Stimulated activated CD8-positive, alpha-beta memory T cell treated with anti-CD3 and anti-CD28 coated beads, Interleukin-4, amount 100 ng/mL, for 4 hours (primary cell): ENCODE data around the gene MS4A10.

ENCODE experiments used
- DNase-seq, 2 donors: peaks; one replicate each; pipeline ENCODE4 v3.0.0-alpha.2; 2020; ENCODE audit warnings: low read depth in 2 of 2, low spot score in 1 of 2

MS4A10 gene

DNA sequence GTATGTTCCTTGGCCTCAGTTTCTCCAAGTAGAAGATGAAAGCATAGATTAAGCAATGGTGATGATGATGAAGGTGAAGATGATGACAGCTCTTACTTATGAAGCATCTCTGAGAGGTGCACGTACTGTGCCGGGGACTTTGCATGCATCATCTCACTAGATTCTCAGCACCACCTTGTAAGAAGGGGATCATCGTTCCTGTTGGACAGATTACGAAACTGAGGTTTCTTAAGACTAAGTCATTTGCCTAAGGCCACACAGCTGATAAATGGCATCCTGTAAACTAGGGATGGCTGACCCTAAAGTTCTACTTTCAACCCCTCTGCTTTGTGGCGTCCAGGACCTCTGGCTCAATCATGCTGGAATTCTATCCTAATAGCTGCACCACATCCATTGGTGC lies 19.8 kb upstream of the MS4A10 start:
- no peak for DNase-seq

DNA sequence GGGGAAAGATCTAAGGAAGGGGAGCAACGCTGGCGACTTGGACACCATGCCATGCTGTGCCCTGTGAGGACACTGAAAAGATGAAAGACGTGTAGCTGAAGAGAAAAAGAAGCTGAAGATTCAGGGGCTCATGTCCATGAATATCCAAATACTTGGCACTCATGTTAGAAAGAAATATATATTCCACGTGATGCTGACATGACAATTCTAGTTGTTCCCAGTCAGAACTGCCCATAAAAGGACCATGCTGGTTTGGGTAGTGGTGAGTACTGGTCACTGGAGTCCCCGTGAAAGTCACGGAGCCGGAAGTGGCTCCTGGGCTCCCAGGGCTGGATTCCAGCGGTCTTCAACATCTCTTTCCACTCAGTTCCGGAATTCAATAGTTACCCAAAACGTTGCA lies 18.6 kb upstream of the MS4A10 start:
- DNase-seq, result no peak

DNA sequence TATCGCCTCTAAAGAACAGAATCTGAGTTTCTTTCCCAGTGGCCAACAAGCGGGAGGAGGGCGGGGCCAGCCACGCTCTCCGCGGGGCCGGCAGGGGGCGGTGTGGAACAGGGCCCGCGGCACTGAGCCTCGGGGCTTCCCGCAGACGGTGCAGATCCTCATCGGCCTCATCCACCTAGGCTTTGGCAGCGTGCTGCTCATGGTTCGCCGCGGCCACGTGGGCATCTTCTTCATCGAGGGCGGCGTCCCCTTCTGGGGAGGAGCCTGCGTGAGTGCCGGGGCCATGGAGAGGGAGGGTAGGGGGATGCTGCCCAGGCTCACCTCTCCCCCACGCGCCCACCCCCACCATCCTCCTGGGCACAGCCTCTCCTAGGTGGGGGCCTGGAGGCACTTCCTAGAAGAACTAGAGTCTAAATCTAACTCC lies 17.7 kb upstream of the MS4A10 start:
- no peak for DNase-seq

DNA sequence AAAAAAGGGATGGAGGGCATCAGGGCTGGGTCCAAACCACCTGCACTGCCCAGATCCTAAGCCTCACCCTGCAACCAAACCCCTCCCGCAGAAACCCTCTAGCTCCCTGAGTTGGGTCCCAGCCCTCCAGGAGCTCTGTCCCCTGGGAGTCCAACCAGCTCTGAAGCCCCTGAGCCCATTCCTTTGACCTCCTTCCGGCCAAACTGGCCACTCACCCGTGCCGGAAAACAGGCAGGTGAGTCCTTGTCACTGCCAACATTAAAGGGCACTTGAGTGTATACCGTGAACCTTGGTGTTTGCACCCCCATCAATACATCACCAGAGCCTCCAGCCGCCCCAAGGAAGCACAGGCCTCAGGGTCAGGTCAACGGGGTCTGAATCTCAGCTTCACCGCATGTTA lies 16.9 kb upstream of the MS4A10 start:
- DNase-seq, result no peak

DNA sequence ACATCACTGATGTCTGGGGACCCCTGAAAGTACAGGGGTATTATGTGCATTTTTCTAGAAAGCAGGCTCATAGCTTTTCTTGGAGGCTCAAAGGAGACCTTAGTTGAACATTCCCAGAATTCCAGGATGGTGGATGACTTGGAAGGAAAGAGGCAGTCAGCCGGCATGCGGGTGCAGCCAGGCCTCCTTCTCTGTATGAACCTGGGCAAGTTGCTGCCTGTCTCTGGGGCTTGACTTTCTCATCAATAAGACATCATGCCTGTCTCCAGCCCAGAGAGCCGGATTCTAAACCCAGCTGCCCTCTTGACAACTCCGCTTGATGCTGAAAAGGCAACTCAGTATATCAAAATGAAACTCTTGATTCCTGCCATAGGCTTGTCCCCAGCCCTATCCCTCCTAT lies 15.9 kb upstream of the MS4A10 start:
- DNase-seq, result no peak

DNA sequence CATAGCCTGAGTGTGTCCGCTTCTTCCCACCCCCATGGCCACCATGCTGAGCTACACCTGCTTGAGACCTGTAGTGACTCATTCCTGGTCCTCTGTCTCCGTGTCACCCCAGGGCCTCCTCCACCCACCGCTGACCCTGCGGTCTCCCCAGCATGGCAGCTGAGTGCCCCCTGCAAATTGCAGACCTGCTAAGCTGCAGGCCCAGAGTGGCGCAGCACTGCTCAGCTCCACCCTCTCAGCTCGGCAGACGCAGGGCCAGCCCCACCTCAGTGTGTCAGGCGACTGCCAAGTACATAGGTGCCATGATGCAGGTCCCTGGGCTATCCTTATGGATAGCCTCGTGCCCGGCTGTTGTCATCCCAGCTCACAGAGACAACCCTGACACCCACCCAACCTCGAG lies 15.3 kb upstream of the MS4A10 start:
- no peak for DNase-seq

DNA sequence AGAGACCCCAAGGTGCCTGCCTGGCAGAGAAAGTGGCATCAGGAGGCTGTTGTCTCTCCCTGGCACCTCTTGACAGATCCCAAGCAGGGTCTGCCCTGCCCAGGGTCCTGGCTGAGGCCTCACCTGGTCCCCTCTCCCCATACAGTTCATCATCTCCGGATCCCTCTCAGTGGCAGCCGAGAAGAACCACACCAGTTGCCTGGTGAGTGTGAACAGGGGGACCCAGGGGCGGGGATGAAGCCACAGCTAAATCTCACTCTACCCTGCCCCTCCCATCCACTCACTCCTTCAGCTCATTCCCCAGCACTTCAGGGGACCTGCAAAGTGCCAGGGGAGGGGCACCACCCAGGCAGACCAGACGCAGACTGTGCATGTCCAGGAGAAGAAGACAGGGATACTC lies 14.0 kb upstream of the MS4A10 start:
- no peak for DNase-seq

DNA sequence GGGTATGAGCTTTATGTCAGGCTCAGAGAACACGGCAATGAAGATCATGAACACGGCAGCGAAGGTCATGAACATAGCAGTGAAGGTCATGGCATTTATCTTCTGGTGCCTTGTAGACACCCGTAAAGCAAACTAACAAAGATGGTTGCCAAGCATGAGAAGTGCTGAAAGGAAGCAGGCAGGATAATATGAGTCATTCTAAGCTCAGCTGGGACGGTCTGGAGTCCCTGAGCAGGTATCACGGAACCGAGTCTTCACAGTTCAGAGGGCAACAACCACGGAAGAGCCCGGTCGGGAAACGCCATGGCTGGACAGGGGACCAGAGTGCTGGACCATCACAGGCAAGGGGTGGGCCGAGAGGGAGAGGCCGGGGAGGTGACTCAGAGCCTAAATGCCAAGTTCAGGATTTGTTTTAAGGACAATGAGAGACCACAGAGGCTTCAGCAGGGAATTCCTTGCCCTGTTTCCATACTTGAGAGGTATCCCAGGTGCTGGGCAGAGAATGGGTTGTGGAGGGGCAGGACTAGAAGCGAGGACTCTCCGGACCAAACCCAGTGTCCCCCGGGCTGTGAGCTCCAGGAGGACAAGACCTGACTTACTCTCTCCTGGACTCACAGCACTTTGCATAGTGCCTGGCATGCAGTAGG lies 13.1 kb upstream of the MS4A10 start:
- DNase-seq, result no peak

DNA sequence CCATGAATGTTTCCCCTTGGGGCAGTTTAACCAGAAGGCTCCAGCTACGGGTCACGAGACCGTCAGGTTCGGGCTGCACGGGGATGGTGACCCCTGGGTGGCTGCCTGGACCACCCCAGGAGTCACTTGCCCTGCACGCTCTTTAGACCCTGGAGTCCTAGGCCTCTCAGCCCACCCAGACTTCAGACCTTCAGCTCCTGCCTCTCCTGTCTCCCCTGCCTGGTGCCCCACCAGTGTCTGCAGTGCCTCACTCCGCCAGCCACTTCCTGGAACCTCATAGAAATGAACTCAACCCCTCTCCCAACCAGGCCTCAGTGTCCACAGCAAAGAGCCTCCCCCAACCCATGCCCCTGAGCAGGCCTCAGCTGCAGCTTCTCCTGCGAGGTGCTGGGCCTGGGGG lies 12.5 kb upstream of the MS4A10 start:
- DNase-seq, result no peak

DNA sequence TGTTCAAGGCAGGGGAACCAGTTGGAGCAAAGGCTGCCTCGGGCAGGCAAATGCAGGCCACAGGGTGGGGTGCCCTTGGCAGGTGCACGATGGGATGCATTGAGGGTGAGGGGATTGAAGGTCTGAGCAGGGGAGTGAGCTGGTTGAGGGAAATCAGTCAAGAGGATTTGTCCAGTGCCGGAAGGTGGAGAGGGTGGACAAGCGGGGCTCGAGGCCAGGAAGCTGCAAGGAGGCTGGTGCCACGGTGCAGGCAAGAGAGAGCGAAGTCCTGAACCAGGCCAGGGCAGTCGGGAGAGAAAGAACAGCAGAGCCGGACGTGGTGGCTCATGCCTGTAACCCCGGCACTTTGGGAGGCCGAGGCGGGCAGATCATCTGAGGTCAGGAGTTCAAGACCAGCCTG lies 10.4 kb upstream of the MS4A10 start:
- no peak for DNase-seq

DNA sequence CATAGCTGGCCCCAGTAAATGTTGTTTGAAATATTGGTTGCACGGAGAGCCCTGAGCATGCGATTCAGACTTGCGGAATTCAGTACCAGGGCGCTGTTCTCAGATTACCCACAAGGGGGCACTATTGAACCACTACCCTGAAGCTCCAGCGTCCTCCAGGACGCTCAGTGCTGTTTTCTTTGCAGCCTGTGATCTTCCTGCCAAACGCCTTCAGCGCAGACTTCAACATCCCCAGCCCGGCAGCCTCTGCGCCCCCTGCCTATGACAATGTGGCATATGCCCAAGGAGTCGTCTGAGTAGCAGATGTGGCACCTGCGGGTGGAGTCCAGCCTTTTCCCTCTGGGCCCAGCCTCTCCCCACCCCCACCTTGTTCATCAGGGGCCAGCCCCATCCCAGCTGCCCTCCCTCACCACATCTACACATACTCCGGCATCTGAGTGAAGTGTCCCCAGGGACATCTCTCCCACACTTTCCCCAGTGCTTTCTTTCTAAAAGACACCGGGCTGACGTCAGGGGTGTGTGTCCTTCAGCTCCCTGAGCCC lies 9.6 kb upstream of the MS4A10 start:
- peak; percentile 51 to 53 for DNase-seq

DNA sequence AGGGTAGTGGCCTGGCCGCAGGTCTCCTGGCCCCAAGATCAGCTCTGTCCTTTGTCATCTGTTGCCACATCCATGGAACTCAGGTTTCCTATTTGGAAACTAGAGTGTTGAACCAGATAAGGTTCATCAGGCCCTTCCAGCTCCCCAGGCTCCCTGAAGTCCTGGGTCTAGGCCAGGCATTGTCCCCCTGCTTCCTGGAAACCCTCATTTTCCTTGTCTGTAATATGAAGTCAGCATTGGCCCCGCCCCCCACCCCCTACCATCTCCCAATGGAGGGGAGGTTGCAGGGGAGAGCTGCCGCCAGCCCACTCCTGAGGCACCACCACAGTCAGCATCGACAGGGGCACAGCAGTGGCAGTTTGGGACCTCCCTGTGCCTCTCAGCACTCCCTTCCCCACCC lies 9.0 kb upstream of the MS4A10 start:
- DNase-seq, result no peak

DNA sequence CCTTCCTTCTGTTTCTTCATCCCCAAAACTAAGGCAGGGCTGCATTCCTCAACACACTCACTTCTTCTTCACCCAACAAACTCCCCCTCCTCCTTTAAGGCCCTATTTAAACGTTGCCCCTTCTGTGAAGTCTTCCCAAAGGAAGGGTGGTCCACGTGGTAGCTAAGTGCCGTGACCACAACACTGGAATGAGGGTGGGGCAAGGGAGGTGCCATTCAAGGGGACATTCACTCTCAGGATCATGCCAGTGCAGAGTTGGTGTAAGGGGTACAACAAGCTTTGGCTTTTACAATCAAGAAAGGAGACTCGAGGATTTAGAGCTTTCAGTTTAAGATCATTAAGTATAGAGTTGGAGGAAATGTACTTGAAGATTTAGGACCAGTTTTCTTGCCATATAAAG lies 8.0 kb upstream of the MS4A10 start:
- DNase-seq, result no peak

DNA sequence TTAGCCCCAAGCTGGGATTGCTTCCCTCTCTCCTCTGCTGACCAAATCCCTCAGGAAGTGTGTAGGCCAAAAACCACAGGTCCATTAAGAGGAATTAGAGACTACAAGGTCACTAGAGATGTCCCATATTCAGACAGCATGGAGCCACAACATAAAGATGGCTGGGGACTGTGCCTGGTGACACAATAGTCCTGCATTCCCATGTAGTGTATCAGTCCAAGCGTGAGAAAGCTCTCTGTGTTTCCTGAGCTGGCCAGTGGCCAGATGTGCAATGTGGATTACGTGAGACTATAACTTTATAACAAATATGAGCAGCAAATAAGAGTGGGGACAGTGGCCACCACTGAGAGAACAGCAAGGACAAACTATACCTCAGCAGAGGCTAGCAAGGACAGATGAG lies 7.6 kb upstream of the MS4A10 start:
- DNase-seq, result no peak

DNA sequence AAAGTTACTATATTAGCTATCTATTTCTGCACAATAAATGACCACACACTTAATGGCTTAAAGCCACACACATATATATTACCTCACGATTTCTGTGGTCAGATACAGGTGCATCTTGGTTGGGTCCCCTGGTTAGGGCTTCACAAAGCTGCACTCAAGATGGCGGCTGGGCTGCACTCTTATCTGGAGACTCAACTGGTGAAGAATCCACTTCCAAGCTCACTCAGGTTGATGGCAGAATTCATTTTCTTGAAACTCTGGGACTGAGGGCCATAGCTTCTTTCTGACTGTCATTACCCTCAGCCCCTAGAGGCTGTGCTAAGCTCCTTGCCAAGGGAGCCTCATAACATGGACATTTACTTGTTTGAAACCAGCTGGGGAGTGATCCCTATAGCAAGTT lies 5.1 kb upstream of the MS4A10 start:
- DNase-seq, result no peak

DNA sequence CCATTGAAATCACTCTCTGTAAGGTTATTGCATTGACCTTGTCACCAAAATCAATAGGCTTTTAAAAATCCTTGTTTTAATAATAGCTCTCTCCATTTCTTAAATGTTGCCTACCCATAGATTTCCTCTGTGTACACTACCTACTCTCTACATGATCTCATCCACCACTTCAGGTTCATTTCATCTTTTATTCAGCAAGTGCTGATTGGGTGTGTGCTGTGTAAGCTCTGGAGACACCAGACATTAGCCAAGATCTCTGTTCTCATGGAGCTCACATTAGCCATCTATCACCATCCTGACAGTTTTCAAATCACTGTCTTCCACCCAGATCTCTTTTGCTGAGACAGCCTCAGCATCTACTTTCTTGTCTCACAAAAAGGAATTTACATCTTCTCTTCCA lies 4.4 kb upstream of the MS4A10 start:
- DNase-seq, result no peak

DNA sequence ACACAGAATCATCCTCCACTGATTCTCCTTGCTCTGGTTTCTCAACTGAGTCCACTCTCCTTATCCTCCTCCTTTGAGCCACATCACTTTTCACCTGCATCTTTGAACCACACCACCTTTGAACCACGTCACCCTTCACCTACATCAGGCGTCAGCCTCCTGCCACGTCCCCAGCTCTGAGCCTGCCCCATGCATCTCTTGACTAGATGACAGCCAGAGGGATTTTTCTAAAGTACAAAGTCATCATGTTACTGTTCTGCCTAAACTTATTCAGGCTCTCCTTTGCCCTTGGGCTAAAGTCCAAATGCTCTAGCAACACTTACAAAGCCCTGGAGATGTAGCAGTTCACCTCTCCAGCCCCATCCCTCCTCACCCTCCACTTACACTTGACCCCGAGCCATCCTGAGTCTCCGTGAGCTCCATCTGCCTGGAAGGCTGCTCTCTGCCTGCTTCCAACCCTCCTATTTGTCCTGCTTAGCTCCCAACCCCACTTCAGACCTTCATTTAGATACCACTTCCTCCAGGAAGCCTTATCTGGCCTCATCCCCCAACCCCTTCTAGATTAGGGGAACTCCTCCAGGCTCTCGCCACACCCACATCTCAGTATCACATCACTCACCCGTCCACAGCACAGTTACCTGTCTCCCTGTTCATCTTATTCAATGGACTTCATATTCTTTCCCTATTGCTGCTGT lies 3.7 kb upstream of the MS4A10 start:
- no peak for DNase-seq

DNA sequence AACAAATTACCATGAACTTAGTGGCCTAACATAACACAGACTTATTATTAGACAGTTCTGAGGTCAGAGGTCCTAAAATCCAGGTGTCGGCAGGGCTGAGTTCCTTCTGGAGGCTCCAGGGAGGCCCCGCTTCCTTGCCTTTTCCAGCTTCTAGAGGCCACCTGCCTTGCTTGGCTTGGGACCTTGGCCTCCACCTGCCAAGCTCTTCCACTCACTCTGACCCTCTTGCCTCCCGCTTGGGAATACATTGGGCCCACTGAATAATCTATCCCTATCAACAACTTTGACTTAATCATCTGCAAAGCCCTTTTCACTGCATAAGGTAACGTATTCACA lies 3.2 kb upstream of the MS4A10 start:
- DNase-seq, result no peak

DNA sequence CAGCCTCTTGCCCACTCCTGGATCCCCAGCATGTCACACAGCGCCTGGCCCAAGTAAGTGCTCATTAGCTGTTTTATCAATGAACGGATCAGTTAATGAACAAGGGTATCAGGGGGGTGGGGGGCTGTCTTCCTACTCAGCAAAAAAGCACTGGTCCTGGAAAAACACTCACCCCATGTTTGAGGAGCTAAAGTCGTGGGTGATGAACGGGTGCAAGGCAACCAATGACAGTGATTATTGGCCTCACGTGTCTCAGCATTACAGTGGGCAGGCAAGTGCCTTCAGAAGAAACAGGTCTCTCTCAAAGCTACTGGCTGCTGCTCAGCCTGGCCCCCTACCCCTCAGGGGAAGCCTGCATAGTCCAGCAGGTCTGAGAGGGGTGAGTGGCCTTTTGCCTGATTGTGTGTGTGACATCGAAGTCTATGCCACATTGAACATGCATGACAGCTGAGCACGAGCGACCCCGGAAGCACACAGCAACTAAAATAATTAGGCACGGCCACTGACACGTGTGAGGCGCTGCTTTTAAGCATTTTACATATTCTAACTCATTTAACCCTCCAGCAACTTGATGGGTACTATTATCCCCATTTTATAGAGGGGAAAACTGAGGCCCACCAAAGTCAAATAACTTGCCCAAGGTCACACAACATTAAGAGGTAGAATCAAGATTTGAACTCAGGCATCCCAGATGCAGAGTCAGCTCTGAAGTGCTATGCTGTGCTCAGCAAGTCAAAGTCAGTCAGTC lies 2.6 kb upstream of the MS4A10 start:
- no peak for DNase-seq

DNA sequence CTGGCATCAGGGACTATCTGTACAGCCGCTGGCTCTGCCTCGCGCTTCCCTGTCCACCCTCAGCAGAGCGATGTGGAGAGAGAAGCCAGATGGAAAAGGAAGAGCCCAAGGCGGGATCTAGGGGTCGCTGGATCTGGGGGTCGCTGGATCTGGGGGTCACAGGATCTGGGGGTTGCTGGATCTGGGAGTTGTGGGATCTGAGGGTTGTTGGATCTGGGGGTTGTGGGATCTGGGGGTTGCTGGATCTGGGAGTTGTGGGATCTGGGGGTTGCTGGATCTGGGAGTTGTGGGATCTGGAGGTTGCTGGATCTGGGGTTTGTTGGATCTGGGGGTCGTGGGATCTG lies 2.0 kb upstream of the MS4A10 start:
- DNase-seq, result no peak

DNA sequence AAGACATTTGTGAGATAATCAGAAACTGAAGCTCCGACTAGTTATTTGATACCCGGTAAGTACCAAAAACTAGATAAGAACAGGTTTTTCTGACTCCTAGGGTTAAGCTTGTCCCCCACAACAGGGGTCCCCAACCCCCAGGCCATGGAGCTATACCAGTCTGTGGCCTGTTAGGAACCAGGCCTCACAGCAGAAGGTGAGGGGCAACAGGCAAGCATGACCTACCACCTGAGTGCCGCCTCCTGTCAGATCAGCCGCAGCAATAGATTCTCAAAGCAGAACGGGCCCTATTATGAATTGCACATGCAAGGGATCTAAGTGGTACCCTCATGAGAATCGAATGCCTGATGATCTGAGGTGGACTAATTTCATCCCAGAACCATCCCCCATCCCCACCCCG lies 1.2 kb upstream of the MS4A10 start:
- no peak for DNase-seq

DNA sequence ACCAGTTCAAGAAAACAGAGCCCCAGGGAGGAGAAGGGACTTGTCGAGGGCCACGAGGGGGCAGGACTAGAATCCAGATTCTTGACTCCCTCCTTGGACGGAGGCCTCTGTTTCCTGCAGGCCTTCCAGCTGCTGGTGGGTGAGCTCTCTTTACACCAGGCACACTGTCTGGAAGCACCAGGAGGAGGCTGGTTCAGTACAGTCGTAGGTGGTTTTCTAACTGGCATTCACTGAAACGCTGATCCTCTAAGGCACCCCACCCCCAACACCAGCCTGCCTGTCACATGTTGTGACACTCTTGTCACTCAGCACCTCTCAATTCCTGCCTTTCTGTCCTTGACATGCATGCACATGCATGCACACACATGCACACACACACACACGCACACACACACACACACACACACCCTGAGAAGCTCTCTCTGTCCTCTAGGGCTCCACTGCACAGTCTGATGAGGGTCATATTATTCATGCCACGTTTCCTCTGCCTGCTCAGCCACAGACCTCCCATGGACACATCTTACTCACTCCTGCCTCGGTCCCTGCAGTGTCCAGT lies 751 bp downstream of the MS4A10 start:
- no peak for DNase-seq
